Colonic mucosa (tissue), 4 donors: ENCODE measurements around the gene IFIT2. TPM values are rescaled to one million over a fixed set of nuclear protein-coding genes. Genes with fewer than 3 reads are reported as not detected.

Source experiments
- DNase-seq: peaks from one replicate; pipeline ENCODE4 v3.0.0-alpha.2; 2020
- H3K27ac ChIP-seq: fragments of 200-600 bp; one replicate; pipeline ENCODE4 v1.8.0; 2021
- H3K27me3 ChIP-seq: fragments of 200-600 bp; one replicate; pipeline ENCODE4 v1.8.0; 2021
- H3K36me3 ChIP-seq: fragments of 200-600 bp; one replicate; pipeline ENCODE4 v1.8.0; 2021
- H3K4me1 ChIP-seq: fragments of 200-600 bp; one replicate; pipeline ENCODE4 v1.8.0; 2021; ENCODE audit warnings: mild to moderate bottlenecking
- H3K4me3 ChIP-seq: fragments of 200-600 bp; one replicate; pipeline ENCODE4 v1.8.0; 2021
- H3K9ac ChIP-seq, 2 donors: one replicate each; pipeline ENCODE4 v1.7.0; 2013; ENCODE audit warnings: control low read depth in 2 of 2, low read depth in 2 of 2, low read length in 2 of 2
- H3K9me3 ChIP-seq: fragments of 200-600 bp; one replicate; pipeline ENCODE4 v1.8.0; 2021
- CTCF ChIP-seq: fragments of 200-600 bp; IDR thresholded peaks from one replicate; pipeline ENCODE4 v1.8.0; 2022; ENCODE audit warnings: antibody characterized with exemption, mild to moderate bottlenecking
- intact Hi-C: fragments of 100-400 bp; cut with DNase I; formaldehyde crosslinking; loops from one replicate; pipeline ENCODE4 v1.14.1; 2022
- total RNA-seq, 2 donors: library from RNA; stranded (reverse); fragmentation: NEBNext Ultra II Directional in 1 of 2; extraction: Animal tissue kit (Norgen Biotek cat#: 25700) in 1 of 2; gene quantifications; one replicate each; pipeline ENCODE4 v1.2.1, GENCODE V29; 2021
- donor health status: healthy.
- donor health status: DM: no; HTN: no; CAD: no.
- donor health status: DM: no; HTN: no; CAD: no.

The IFIT2 gene
- total RNA-seq, 2 donors from 2014 or later = 4.8 to 7.5 TPM

- H3K9ac ChIP-seq = no peak overlapping the region
- no peaks in the 10 kb centered on the region for H3K9me3 ChIP-seq
- no peak overlapping the region for H3K27ac ChIP-seq
- no peaks in the 10 kb centered on the region for H3K36me3 ChIP-seq
- H3K4me3 ChIP-seq = no peak overlapping the region
- no peaks in the 10 kb centered on the region for H3K27me3 ChIP-seq
- TF ChIP-seq CTCF = no peak
- no peaks in the 10 kb centered on the region for H3K4me1 ChIP-seq
- intact Hi-C loops = no loop called here
- DNase-seq = no peak
Measured at GRCh38 chr10:89299031-89299430, 2.8 kb upstream of the IFIT2 start.

GRCh38 chr10:89301232-89301631 lies 614 bp upstream of the IFIT2 start:
- TF ChIP-seq CTCF = no peak
- H3K27ac ChIP-seq = peak overlapping the region; percentile 81
- no peaks in the 10 kb centered on the region for H3K9me3 ChIP-seq
- no peaks in the 10 kb centered on the region for H3K27me3 ChIP-seq
- H3K4me3 ChIP-seq = peak overlapping the region; percentile 35
- DNase-seq = peak; percentile 35
- no peaks in the 10 kb centered on the region for H3K4me1 ChIP-seq
- peak overlapping the region in 1 of 2 donors; percentile 75 for H3K9ac ChIP-seq
- no peaks in the 10 kb centered on the region for H3K36me3 ChIP-seq
- intact Hi-C loops = no loop called here

- DNase-seq = no peak
- Histone ChIP-seq H3K9ac (peak overlapping the region in 1 of 2 donors; percentile 75), H3K27ac (peak overlapping the region; percentile 81), H3K27me3 (no peaks in the 10 kb centered on the region), H3K4me1 (no peaks in the 10 kb centered on the region), H3K4me3 (peak overlapping the region; percentile 35), H3K9me3 (no peaks in the 10 kb centered on the region), H3K36me3 (no peaks in the 10 kb centered on the region)
- no peak for TF ChIP-seq CTCF
- intact Hi-C loops = no loop called here
Measured at GRCh38 chr10:89302625-89303024, 779 bp downstream of the IFIT2 start.

DNA sequence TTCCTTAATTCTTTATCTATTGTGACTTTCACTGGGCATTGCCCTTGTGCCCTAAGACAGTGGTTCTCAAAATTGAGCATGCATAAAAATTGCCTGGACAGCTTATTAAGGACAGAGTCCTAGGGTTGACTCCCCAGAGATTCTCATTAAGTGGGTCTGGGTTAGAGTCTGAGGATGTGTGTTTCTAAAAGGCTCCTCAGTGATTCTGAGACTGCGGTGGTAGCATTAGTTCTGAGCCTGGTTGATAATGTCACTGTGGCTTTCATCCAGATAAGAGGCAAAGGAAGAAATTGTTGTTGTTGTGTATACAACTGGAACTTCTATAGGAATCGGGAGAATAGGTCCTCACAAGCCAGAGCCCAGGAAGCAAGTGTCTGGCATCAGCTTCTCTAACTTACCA lies 1.3 kb downstream of the IFIT2 start:
- no peaks in the 10 kb centered on the region for H3K27me3 ChIP-seq
- H3K4me1 ChIP-seq = no peaks in the 10 kb centered on the region
- no peaks in the 10 kb centered on the region for H3K36me3 ChIP-seq
- H3K4me3 ChIP-seq = no peak overlapping the region
- H3K27ac ChIP-seq = no peak overlapping the region
- intact Hi-C loops = no loop called here
- H3K9me3 ChIP-seq = no peaks in the 10 kb centered on the region
- H3K9ac ChIP-seq = no peak overlapping the region
- no peak for TF ChIP-seq CTCF
- DNase-seq = no peak

DNA sequence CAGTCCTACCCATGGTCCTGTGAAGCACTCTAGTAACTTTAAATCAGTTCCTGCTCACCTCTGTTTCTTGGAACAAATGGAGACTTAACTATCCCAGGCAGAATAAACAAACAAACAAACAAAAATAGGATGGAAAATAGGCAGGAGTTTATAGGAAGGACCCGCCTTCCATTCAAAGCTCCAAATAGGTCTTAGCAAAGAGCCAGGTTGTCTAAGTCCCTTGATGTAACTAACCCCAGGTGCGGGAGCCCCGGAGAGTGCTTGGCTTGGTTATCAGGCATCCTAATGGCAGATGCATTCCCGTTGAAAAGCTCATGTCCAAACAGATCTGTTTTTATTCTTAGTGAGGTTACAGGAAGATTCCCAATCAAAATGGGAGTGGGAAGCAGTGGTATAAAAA lies 2.2 kb downstream of the IFIT2 start:
- H3K4me1 ChIP-seq = no peaks in the 10 kb centered on the region
- intact Hi-C loops = no loop called here
- no peaks in the 10 kb centered on the region for H3K27me3 ChIP-seq
- no peak overlapping the region for H3K4me3 ChIP-seq
- no peak overlapping the region for H3K27ac ChIP-seq
- H3K9ac ChIP-seq = no peak overlapping the region
- no peak for TF ChIP-seq CTCF
- no peaks in the 10 kb centered on the region for H3K36me3 ChIP-seq
- no peak for DNase-seq
- no peaks in the 10 kb centered on the region for H3K9me3 ChIP-seq

DNA sequence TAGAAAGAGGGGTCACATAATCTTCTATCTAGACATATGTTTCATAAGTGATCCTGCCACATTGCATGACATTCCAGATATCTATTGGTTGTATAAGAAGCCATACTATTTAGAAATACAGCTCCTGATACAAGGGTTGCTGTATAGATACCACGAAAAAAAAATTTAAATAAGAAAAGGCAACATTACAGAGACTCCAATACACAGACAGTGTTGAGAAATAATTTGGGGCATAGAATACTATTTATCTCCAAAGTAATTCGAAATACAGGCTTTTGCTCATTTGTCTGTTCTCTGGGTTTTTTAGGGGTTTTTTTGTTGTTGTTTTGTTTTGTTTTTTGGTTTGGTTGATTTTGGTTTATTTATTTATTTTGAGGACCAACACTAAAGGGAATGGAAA lies 2.6 kb downstream of the IFIT2 start:
- Histone ChIP-seq H3K27me3 (no peaks in the 10 kb centered on the region), H3K27ac (no peak overlapping the region), H3K4me3 (no peak overlapping the region), H3K4me1 (no peaks in the 10 kb centered on the region), H3K9ac (no peak overlapping the region), H3K36me3 (no peaks in the 10 kb centered on the region), H3K9me3 (no peaks in the 10 kb centered on the region)
- intact Hi-C loops = no loop called here
- no peak for DNase-seq
- TF ChIP-seq CTCF = no peak
